Neural cell (in vitro differentiated cells): ENCODE measurements around the gene ZMYND19. TPM values are rescaled to one million over a fixed set of nuclear protein-coding genes. Genes with fewer than 3 reads are reported as not detected.
"Not testable (repeated sequence)": the region's sequence is repeated elsewhere in the genome, so short reads cannot be mapped to it uniquely, and the experiment has no call there.

ENCODE experiments used
- H2AFZ ChIP-seq: fragments of 200-600, 300-800 bp; sonication (generic), shearing (Covaris generic); 2 replicates; pipeline ENCODE4 v1.6.0; 2014; ENCODE audit warnings: low read depth, mild to moderate bottlenecking, antibody characterized with exemption, low read length, moderate library complexity
- H3F3A ChIP-seq: fragments of 200-600 bp; shearing (Covaris generic); 2 replicates; pipeline ENCODE4 v1.6.1; 2016; ENCODE audit warnings: mild to moderate bottlenecking, moderate library complexity, mixed read lengths, antibody characterized with exemption, low read length; ENCODE audit not compliant: insufficient read depth, poor library complexity, severe bottlenecking
- H3K27ac ChIP-seq: fragments of 200-600, 300-800 bp; sonication (generic), shearing (Covaris generic); 2 replicates; pipeline ENCODE4 v1.5.1; 2014; ENCODE audit warnings: mild to moderate bottlenecking, low read length, moderate library complexity
- H3K27me3 ChIP-seq: fragments of 300-800, 200-600 bp; sonication (generic), shearing (Covaris generic); 2 replicates; pipeline ENCODE4 v1.6.0; 2014; ENCODE audit warnings: mild to moderate bottlenecking, low read depth, low read length, moderate library complexity; ENCODE audit not compliant: insufficient read depth
- H3K36me3 ChIP-seq: fragments of 300-800, 200-600 bp; sonication (generic), shearing (Covaris generic); 2 replicates; pipeline ENCODE4 v1.5.1; 2014; ENCODE audit warnings: mild to moderate bottlenecking, antibody characterized with exemption, low read length, moderate library complexity; ENCODE audit not compliant: insufficient read depth
- H3K4me2 ChIP-seq: fragments of 300-800, 200-600 bp; sonication (generic), shearing (Covaris generic); 2 replicates; pipeline ENCODE4 v1.6.0; 2014; ENCODE audit warnings: mild to moderate bottlenecking, low read length
- H3K4me3 ChIP-seq: fragments of 300-800, 200-600 bp; sonication (generic), shearing (Covaris generic); 2 replicates; pipeline ENCODE4 v1.5.1; 2014; ENCODE audit warnings: mild to moderate bottlenecking, low read length, moderate library complexity
- H3K79me2 ChIP-seq: fragments of 200-600 bp; shearing (Covaris generic); replicated peaks from 2 replicates; pipeline ENCODE4 v1.6.0; 2014; ENCODE audit warnings: mild to moderate bottlenecking, low read length, moderate library complexity; ENCODE audit not compliant: insufficient read depth
- H3K9ac ChIP-seq: fragments of 300-800, 200-600 bp; sonication (generic), shearing (Covaris generic); 2 replicates; pipeline ENCODE4 v1.6.1; 2016; ENCODE audit warnings: mild to moderate bottlenecking, low read length, mixed read lengths
- H3K9me2 ChIP-seq: fragments of 200-600 bp; shearing (Covaris generic); 2 replicates; pipeline ENCODE4 v1.6.1; 2016; ENCODE audit warnings: mild to moderate bottlenecking, low read length, mixed read lengths; ENCODE audit not compliant: insufficient read depth
- H3K9me3 ChIP-seq: fragments of 200-600, 300-800 bp; sonication (generic), shearing (Covaris generic); 2 replicates; pipeline ENCODE4 v1.6.1; 2016; ENCODE audit warnings: mild to moderate bottlenecking, mixed run types, low read length, moderate library complexity, mixed read lengths
- H4K20me1 ChIP-seq: fragments of 200-600 bp; shearing (Covaris generic); 2 replicates; pipeline ENCODE4 v1.6.1; 2016; ENCODE audit warnings: mild to moderate bottlenecking, mixed run types; ENCODE audit not compliant: insufficient read depth
- CTCF ChIP-seq: fragments of 450-650 bp; IDR thresholded peaks from 2 replicates; pipeline ENCODE4 v1.5.1; 2014; ENCODE audit warnings: antibody characterized with exemption, mild to moderate bottlenecking, moderate library complexity; ENCODE audit not compliant: poor library complexity, severe bottlenecking
- EP300 ChIP-seq: fragments of 450-650 bp; conservative IDR thresholded peaks from 2 replicates; pipeline ENCODE4 v1.6.1; 2014; ENCODE audit warnings: antibody characterized with exemption, mild to moderate bottlenecking, moderate library complexity; ENCODE audit not compliant: poor library complexity, severe bottlenecking
- EZH2 ChIP-seq: fragments of 200-600, 300-800 bp; shearing (Covaris generic), sonication (generic); IDR thresholded peaks from 2 replicates; pipeline ENCODE4 v1.6.1; 2014; ENCODE audit warnings: antibody characterized with exemption, low read length, borderline replicate concordance, mild to moderate bottlenecking; ENCODE audit not compliant: insufficient read depth, poor library complexity, severe bottlenecking
- POLR2AphosphoS5 ChIP-seq: IDR thresholded peaks from 2 replicates; pipeline ENCODE4 v1.6.1; 2012
- RAD21 ChIP-seq: fragments of 450-650 bp; conservative IDR thresholded peaks from 2 replicates; pipeline ENCODE4 v1.6.1; 2014; ENCODE audit warnings: antibody characterized with exemption, mild to moderate bottlenecking, moderate library complexity
- REST ChIP-seq: IDR thresholded peaks from 2 replicates; pipeline ENCODE4 v1.6.1; 2012; ENCODE audit warnings: borderline replicate concordance
- SMC3 ChIP-seq: fragments of 450-650 bp; conservative IDR thresholded peaks from 2 replicates; pipeline ENCODE4 v1.6.1; 2014; ENCODE audit warnings: antibody characterized with exemption, mild to moderate bottlenecking, moderate library complexity; ENCODE audit not compliant: poor library complexity
- TAF1 ChIP-seq: IDR thresholded peaks from 2 replicates; pipeline ENCODE4 v1.6.1; 2012; ENCODE audit warnings: low read depth
- polyA plus RNA-seq: library from polyadenylated mRNA; depleted of rRNA; stranded (reverse); fragments of >200 nt; gene quantifications from 2 replicates; pipeline ENCODE4 v1.2.3, GENCODE V29; 2014

The ZMYND19 gene
- polyA plus RNA-seq, 1 donor from 2014 or later: 54.8 TPM

GRCh38 chr9:137626464-137626863 is 36.2 kb upstream of the ZMYND19 start:
- Histone ChIP-seq H3K9ac (no peak overlapping the region), H3K4me3 (no peak overlapping the region), H3K27me3 (no peaks in the 10 kb centered on the region), H3F3A (no peaks in the 10 kb centered on the region), H3K27ac (no peak overlapping the region), H3K79me2 (peaks cover 85% of the 10 kb centered on the region), H2AFZ (no peak overlapping the region), H4K20me1 (no peaks in the 10 kb centered on the region), H3K9me3 (no peaks in the 10 kb centered on the region), H3K36me3 (no peaks in the 10 kb centered on the region), H3K9me2 (no peaks in the 10 kb centered on the region), H3K4me2 (no peak overlapping the region)
- TF ChIP-seq POLR2AphosphoS5 (no peak), EP300 (no peak), SMC3 (no peak), CTCF (no peak), TAF1 (no peak), REST (no peak), EZH2 (no peak), RAD21 (no peak)

GRCh38 chr9:137622211-137622610 is 31.9 kb upstream of the ZMYND19 start:
- not testable (repeated sequence) for H3K4me3 ChIP-seq, H3K27me3 ChIP-seq, H3K9me2 ChIP-seq, H4K20me1 ChIP-seq, H2AFZ ChIP-seq, H3K9me3 ChIP-seq, H3K27ac ChIP-seq, H3F3A ChIP-seq, H3K9ac ChIP-seq, H3K4me2 ChIP-seq, H3K36me3 ChIP-seq
- peaks cover 85% of the 10 kb centered on the region for H3K79me2 ChIP-seq

- peak overlapping the region; percentile 73 for H3K4me3 ChIP-seq
- no peaks in the 10 kb centered on the region for H3K9me3 ChIP-seq
- TF ChIP-seq REST (no peak), CTCF (peak; percentile 46)
- H3K36me3 ChIP-seq: no peaks in the 10 kb centered on the region
- H3K27ac ChIP-seq: no peak overlapping the region
- no peaks in the 10 kb centered on the region for H3F3A ChIP-seq
- H3K9ac ChIP-seq: peak overlapping the region; percentile 12
- H3K9me2 ChIP-seq: no peaks in the 10 kb centered on the region
- peaks cover 79% of the 10 kb centered on the region for H3K79me2 ChIP-seq
- no peak overlapping the region for H2AFZ ChIP-seq
- peak overlapping the region; percentile 87 for H3K4me2 ChIP-seq
- no peaks in the 10 kb centered on the region for H3K27me3 ChIP-seq
- H4K20me1 ChIP-seq: no peaks in the 10 kb centered on the region
Observed at GRCh38 chr9:137621131-137621757, 30.9 kb upstream of the ZMYND19 start.
